GM19463 (cell line): ENCODE measurements around the gene LIMCH1.
"Not testable (repeated sequence)": the region's sequence is repeated elsewhere in the genome, so short reads cannot be mapped to it uniquely, and the experiment has no call there.

Experiments used
- ATAC-seq: cut with Tn5 transposase; IDR thresholded peaks from one replicate; pipeline ENCODE4 v1.9.1; 2021; ENCODE audit warnings: mild to moderate bottlenecking, moderate library complexity; ENCODE audit not compliant: unreplicated experiment

Gene LIMCH1, protein sequence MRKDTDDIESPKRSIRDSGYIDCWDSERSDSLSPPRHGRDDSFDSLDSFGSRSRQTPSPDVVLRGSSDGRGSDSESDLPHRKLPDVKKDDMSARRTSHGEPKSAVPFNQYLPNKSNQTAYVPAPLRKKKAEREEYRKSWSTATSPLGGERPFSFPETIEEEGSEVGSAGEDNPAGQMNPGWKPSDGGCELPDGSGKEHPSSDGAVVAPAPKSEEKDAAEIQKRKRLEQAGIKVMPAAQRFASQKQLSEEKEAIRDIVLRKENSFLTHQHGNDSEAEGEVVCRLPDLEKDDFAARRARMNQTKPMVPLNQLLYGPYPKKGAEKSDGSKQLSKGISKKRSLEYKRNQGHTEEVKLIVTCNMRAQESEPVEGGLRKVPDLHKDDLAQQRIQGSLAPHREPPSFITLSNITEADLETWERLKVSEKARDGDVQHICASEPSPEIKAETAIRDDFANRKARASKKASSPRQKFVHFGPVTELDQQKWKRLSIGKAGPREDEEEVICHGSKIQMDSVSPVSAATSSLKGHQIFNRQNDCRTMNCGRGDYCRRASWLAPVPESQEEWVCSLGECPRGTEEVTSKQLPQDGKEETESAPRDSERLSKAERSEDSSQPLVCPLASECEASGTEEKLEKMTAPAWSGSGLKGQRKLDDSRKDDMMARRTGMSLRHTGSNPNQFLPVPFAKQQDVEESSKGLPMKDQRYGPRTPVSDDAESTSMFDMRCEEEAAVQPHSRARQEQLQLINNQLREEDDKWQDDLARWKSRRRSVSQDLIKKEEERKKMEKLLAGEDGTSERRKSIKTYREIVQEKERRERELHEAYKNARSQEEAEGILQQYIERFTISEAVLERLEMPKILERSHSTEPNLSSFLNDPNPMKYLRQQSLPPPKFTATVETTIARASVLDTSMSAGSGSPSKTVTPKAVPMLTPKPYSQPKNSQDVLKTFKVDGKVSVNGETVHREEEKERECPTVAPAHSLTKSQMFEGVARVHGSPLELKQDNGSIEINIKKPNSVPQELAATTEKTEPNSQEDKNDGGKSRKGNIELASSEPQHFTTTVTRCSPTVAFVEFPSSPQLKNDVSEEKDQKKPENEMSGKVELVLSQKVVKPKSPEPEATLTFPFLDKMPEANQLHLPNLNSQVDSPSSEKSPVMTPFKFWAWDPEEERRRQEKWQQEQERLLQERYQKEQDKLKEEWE (N-terminal part only)

DNA sequence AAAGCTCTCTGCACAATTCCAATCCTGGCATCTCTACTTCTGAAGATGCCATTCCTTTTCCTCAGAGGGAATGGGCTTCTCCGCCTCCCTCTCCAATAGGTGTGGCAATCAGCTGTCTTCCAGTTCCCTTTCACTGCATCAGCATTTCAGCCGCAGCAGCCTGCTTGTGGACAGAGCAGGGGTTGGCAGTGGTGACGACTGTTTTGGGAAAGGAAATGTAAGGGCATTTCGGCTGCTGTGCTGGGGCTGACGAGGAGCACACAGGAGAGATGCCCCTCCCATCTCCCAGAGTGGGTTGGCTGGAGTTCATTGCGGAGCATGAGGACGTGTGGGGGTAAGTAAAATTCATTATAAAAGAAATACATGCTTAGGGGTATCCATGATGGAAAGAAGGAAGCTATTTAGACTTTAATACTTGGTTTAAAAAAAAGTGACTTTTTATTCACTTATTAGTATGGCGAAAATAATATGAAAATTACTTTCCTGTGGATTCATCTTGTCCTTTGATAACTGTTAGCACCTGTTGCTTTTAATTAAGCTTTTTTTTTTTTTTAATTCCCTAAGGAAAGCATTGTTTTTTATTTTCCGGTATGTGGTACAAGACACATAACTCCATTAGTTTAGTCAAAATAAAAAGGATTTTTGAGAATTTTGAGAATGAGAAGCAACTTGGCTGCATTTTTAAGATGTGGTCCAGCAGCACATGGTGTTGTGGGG, at the start of gene LIMCH1:
Gene LIMCH1, plus strand, starts transcription at position 141 of the 717 bp plus-strand sequence. CDS start 67,839 bp downstream, outside the sequence.
- ATAC-seq = no peak

DNA sequence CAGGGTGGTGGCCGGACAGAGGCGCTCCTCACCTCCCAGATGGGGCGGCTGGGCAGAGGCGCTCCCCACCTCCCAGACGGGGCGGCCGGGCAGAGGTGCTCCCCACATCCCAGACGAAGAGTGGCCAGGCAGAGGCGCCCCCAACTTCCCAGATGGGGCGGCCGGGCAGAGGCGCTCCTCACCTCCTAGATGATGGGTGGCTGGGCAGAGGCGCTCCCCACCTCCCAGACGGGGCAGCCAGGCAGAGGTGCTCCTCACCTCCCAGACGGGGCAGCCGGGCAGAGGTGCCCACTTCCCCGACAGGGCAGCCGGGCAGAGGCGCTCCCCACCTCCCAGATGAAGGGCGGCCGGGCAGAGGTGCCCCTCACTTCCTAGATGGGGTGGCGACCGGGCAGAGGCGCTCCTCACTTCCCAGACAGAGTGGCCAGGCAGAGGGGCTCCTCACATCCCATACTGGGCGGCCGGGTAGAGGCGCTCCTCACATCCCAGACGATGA, 46.8 kb upstream of the LIMCH1 start:
- ATAC-seq = not testable (repeated sequence)

DNA sequence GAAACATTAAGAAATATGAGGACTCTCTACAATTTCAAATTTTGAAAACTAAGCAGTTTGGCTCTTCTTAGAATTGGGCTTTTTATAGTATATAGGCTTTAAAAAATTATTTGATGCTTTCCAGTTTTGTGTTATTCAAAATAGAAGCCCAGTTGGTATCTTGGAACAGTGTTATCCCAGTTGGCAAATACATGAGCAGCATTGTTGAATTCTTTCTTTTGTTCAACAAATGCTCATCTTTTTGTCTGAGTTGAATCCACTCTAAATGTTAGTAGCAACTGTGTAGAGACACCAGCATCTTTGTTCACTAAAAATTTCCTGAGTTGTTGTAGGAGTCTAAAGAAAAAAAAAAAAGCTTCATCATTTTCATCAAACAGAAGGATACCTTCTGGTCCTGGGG, 41.0 kb upstream of the LIMCH1 start:
- no peak for ATAC-seq

DNA sequence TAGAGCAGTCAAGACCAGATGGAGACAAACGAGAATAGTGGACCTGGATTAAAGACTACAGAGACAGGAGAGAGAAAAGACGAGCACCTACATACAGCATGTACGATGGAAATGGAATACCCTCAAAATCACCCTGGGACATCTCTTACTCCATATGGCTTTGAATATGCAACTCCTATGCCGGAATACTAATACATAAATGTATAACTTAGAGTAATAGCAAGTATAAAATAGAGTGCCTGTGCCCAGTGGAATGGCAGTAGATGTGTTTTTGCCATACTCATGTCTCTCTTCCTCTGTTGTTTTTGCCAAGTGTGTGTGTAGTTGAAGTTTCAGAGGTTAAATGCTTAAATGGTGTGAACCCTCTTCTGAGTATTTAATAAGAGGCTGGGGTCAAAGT, 39.8 kb upstream of the LIMCH1 start:
- no peak for ATAC-seq

DNA sequence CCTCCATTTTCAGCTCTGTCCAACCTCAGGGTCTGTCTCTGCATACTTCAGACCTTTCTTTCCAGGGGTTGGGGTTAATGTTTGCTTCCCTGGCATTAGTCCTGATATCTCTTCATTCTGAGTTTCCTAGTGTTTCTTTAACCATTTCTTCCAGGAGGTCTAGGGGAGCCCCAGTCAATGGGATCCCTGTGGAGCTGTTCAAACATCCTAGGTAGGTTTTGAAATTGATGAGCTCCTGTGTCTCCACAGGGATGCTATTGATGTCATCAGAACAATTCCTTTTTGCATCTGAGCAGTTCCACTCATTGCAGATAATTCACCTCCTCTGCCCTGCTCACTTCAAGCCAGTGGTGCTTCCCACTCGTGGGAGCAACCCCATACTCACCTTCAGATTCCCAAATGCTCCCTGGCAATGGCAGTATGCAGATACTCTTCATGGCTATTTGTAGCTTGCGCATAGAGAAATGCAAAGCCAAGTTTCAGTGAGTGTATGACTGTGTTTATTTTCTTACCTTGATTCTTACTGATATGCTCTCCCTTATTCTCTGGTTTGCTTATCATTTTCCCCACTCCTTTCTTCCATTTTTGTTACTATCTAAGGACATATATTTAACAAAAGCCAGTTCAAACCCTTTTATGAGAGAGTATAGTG, 33.7 kb upstream of the LIMCH1 start:
- no peak for ATAC-seq

DNA sequence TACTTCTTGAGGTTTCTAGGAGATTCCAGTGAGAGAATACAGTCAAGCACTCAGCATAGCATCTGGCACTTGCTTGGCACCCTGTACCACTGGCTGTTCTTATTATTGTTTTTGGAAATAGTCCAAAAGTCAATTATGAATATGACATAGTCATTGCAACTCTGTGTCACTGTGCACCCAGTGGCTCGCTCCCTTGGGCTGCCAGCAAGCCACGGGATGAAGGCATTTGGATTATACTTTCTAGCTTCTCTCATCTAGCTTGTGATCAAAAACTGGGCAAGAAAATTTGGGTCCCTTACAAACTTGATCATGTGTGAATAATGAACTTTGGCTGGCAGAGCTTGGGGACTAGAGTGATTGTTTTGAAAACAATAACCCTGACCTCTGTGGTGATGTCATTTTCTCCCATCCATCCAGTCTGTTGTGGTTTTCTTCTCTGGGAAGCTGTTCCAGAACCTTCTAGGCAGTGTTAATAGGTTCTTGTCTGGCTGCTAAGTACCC, 32.7 kb upstream of the LIMCH1 start:
- ATAC-seq = no peak

DNA sequence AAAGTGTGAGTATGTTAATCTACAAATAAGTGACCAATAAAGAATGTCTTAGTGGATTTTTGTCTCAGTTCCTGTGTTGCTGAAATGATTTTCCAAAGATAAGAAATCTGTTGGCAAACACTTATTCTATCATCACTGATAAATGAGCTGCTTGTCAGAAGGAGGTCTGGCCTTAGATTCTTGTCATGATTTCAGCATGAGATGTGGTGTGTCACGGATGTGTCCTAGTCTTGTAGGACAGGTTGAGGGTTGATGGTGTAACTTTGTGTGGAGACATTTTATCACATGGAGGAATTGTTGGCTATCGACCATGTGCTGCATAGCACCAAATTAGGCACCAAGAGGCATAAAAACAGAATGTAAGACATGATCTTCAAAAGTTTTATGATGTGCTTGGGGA, 31.8 kb upstream of the LIMCH1 start:
- ATAC-seq = no peak

DNA sequence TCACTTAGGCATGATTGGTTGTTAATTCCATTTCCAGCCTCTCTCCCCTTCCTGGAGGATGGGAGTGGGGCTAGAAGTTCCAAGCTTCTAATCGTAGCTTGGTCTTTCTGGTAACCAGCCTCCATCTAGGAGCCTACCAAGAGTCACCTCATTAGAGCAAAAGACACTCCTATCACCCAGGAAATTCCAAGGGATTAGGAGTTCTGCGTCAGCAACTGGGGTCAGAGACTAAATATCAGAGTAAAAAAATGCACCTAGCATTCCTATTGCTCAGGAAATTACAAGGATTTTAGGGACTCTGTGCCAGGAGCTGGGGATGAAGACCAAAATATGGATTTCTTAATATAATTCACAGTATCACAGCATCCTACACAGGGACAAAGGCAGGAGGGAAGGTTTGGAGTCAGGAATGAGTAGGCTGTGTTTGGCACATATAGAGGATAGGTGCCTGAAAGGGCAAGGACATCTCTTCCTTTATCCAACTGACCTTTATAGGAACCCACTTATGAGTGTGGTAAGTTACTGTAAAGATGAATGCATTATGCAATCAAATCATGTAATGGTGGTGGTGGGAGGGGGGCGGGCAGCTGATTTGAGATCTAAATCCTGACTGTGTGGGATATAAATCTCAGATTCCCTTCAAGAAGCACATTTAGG, 30.5 kb upstream of the LIMCH1 start:
- ATAC-seq = no peak

DNA sequence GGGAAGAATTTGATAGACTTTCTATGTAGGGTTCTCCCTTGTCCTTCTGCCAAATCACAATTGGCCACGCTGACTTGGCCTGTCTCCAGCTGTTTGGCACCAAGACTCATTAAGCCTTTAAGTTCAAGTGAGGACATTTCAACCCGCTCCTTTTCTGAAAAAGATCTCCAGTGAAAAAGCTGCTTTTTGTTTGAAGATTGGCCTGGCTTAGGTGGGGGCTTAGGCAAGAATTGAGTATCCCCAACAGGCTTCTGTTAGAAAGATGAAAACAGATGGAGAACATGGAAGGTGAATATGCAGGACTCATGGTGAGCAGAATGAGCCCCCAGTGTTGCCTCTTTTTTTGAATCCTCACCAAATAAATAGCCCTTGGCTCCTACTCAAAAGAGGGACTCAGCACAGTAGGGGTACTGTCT, 28.5 kb upstream of the LIMCH1 start:
- ATAC-seq = no peak

DNA sequence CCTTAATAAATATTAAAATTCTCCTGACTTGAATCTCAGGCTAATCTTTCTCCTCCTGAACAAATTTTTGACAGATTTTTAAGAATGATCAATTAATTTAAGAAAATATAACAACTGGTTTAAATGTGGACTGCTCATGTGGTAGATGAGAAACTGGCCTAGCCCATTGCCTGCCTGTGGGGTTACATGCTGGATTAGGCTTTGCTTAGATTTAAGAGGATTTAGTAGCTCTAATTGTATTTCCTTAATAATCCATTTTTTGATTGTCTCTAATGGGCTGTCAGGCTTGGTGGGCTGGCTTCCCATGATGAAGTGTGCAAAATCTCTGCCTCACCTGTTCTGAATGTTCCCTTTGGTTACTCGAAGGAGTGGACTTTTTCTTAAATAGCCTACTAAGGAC, 27.8 kb upstream of the LIMCH1 start:
- ATAC-seq = no peak

DNA sequence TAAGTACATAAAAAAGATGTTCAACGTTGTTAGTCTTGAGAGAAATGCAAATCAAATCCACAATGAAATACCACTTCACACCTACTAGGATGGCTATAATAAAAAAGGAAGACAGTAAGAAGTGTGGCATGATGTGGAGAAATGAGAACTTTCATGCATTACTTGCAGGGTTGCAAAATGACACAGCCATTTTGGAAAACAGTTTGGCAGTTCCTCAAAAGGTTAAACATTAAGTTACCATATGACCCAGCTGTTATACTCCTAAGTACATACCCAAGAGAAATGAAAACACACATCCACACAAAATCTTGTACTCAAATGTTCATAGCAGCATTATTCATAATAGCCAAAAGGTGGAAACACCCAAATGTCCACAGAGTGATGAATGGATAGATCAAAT, 25.8 kb upstream of the LIMCH1 start:
- ATAC-seq = no peak

DNA sequence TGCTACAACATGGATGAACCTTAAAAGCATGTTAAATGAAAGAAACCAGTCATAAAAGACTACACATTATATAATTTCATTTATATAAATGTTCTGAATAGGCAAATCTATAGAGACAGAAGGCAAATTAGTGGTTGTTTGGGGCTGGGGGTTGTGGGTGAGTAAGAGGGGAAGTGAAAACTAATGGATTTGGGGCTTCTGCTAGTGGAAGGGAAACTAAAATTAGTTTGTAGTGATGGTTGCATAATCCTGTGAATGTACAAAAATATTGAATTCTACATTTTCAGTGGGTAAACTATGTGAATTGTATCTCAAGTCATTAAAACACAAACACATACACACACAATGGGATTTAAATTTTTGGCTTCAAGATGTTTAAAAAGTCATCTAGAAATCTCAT, 25.4 kb upstream of the LIMCH1 start:
- no peak for ATAC-seq

DNA sequence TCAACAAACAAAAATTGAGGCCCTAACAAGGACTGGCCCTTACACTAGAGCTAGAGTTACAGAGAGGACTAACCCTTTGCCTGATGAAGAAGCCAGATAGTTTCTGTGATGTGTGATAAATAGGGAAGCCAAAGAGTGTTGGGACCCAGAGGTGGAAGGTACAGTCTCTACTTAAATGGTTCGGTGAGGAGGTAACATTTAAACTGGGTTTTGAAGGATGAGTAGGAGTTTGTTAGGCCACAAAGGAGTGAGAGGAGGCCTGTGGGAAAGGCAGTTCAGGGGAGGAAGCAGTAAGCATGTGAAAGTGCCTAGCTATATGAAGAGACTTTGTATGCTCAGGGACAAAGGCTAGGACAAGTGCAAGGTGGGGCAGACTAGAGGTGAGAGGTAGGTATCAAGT, 23.8 kb upstream of the LIMCH1 start:
- no peak for ATAC-seq

DNA sequence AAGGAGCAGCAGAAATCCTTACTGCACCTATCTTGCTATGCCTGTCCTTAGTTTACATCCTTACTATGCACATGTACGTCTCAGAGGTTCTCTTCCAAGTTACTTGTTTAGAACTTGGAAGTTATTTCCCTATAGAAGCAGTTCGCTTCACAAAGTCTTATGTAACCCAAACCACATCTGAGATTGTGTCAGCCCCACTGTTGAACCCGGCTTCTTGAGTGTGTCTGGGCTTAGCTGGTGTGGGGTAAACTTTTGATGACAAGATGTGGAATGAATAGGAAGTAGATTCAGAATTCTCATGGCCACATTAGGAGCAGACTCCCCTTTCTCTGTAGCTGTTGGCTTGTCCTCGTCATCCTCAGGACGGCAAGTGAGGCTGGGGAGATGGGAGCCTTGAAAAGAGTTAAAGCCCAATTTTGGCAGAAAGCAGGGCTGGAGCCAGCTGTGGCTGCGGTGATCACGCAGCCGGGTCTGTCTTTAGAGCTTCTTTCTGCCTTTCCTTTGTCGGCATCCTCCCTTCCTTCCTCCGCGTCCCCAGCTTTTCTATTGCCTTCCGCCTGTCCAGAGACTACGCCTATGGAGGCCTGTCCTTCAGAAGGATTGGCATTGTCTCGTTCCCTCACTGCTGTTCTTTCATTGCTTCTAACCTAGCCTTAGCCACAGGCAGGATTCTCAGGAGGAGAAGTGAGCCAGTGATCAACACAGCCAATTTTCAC, 23.0 kb upstream of the LIMCH1 start:
- no peak for ATAC-seq

DNA sequence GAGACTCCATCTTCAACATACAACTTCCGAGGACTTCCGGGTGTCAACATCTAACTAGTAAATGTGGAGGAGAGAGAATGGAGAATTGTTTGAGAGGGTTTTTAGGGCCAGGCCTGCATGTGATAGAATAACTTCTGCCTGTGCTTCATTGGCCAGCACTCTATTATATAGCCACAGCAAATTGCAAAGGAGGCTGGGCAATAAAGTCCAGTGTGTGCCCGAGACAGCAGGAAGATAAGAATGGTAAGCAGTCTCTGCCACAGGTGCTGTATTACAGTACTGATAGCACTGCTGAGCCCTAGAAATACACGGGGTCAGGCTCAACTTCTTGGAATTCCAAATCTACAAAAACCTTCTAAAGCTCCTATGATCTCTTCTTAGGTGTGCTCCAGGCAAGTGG, 20.8 kb upstream of the LIMCH1 start:
- no peak for ATAC-seq

DNA sequence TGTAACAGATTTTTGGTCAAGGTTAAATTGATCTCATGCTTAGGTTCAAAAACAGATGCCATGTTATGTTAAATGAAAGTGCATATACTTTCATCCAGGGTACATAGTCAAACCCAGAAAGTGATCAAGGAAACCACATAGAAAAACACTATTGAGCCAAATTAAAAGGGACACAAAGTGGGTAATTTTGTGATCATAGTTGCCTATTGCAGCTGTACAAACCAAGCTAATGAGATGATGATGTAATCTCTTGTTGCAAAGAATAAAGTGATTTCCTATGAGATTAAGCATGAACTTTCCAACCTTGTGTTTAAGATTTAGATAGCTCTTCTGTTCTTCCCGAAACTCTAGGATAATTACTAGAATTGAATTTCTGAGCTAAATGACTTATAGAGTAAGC, 20.2 kb upstream of the LIMCH1 start:
- ATAC-seq = no peak

DNA sequence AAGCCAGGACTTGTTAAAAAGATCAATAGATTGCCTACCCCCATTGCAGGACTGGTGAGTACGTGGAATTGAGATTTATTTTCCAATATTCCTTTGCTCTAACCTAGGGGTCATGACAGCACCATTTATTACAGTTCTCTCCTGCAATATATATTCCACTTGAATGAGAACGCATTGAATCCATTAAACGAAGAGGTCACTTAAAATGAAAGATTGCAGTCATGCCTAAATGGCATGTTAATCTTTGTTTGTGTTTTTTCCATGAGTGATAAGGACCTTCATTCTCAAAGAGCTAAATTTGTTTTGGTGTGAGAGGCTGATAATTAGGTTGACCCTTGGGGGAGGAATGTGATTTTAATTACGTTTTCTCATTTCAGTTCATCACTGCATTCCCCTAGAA, 13.5 kb upstream of the LIMCH1 start:
- no peak for ATAC-seq

DNA sequence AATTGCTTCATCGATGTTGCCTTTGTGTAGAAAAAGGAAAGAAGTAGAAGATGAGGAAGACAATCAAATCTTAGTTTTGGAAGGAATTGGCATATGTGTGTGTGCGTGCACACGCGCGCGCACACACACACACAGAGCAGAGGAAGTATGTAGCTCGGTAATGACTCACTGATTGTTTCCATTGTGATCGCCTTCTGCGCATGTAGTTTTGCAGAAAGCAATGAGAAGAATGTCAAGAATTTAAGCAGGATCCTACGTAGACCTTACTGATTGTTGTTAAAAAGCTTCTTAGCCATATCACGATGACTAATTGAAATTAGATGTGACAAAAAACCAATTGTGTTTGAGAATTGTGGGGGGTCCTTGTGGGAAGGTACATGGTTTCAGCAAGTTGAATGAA, 12.8 kb upstream of the LIMCH1 start:
- ATAC-seq = no peak

DNA sequence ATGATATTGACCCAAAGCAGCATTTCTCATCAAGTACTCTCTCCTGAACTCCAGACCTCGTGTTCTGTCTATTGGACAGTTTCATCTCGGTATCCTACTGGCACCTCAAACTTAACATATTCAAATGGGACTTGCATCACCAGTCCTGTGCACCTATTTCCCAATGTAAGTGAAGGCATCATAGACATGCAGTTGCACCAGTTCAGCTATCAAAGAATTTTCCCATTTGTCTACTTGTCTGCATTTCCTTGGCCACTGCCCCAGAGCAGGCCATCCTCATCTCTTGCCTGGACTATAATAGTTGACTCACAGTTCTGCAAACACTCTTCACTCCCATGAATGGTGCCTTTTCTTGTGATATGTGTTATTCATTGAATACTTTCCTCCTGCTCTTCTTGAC, 11.3 kb upstream of the LIMCH1 start:
- no peak for ATAC-seq
